DOHH2 (cell line): Measurements from ENCODE around the gene THAP4.

ENCODE experiments used
- H3F3A ChIP-seq: fragments of 200-600 bp; sonication (generic), shearing (Covaris generic); 2 replicates; pipeline ENCODE4 v1.6.0; 2016; ENCODE audit warnings: antibody characterized with exemption, mild to moderate bottlenecking; ENCODE audit not compliant: control insufficient read depth, insufficient read depth
- H3K27ac ChIP-seq: fragments of 200-600 bp; sonication (generic); 2 replicates; pipeline ENCODE4 v1.5.1; 2014; ENCODE audit warnings: low read depth, mild to moderate bottlenecking, low read length, moderate library complexity
- H3K27me3 ChIP-seq: fragments of 200-600 bp; sonication (generic); 2 replicates; pipeline ENCODE4 v1.6.1; 2014; ENCODE audit warnings: mild to moderate bottlenecking, low read length, mixed read lengths; ENCODE audit not compliant: control insufficient read depth
- H3K36me3 ChIP-seq: fragments of 200-600 bp; sonication (generic); 2 replicates; pipeline ENCODE4 v1.6.1; 2014; ENCODE audit warnings: mild to moderate bottlenecking, low read length, moderate library complexity, mixed read lengths; ENCODE audit not compliant: control insufficient read depth
- H3K4me1 ChIP-seq: fragments of 200-600 bp; sonication (generic); 2 replicates; pipeline ENCODE4 v1.6.1; 2014; ENCODE audit warnings: mild to moderate bottlenecking, low read length, mixed read lengths; ENCODE audit not compliant: control insufficient read depth
- H3K4me2 ChIP-seq: fragments of 200-600 bp; sonication (generic); 2 replicates; pipeline ENCODE4 v1.6.0; 2014; ENCODE audit warnings: mild to moderate bottlenecking, low read length, moderate library complexity
- H3K4me3 ChIP-seq: fragments of 200-600 bp; sonication (generic); 2 replicates; pipeline ENCODE4 v1.5.1; 2014; ENCODE audit warnings: mild to moderate bottlenecking, low read length, mixed read lengths
- H3K79me2 ChIP-seq: fragments of 200-600 bp; sonication (generic); 2 replicates; pipeline ENCODE4 v1.6.1; 2014; ENCODE audit warnings: mild to moderate bottlenecking, low read length, mixed read lengths; ENCODE audit not compliant: control insufficient read depth
- H3K9me2 ChIP-seq: fragments of 200-600 bp; sonication (generic); replicated peaks from 2 replicates; pipeline ENCODE4 v1.6.1; 2014; ENCODE audit warnings: mild to moderate bottlenecking, low read length, mixed read lengths; ENCODE audit not compliant: control insufficient read depth
- H3K9me3 ChIP-seq: fragments of 200-600 bp; sonication (generic); 2 replicates; pipeline ENCODE4 v1.6.1; 2014; ENCODE audit warnings: antibody characterized with exemption, low read length, mixed read lengths; ENCODE audit not compliant: control insufficient read depth, insufficient read depth
- H4K20me1 ChIP-seq: fragments of 200-600 bp; sonication (generic); 2 replicates; pipeline ENCODE4 v1.6.0; 2014; ENCODE audit warnings: low read depth, mild to moderate bottlenecking, antibody characterized with exemption, low read length, moderate library complexity; ENCODE audit not compliant: control insufficient read depth, insufficient read depth
- EZH2phosphoT487 ChIP-seq: fragments of 200-600 bp; sonication (generic); IDR thresholded peaks from 2 replicates; pipeline ENCODE4 v1.6.1; 2017; ENCODE audit warnings: borderline replicate concordance, mild to moderate bottlenecking, antibody characterized with exemption, low read length, moderate library complexity, mixed read lengths
- TF ChIP-seq, protein P1 (sequence below): fragments of 200-600 bp; sonication (generic); IDR thresholded peaks from one replicate; pipeline ENCODE4 v1.5.1; 2014; ENCODE audit warnings: antibody characterized with exemption, mild to moderate bottlenecking, low read depth, low read length; ENCODE audit not compliant: poor library complexity, severe bottlenecking

The THAP4 gene

GRCh38 chr2:241637795-241638660 is 1.1 kb upstream of the THAP4 start:
- H4K20me1 ChIP-seq = peaks cover 7% of the 10 kb centered on the region; the same call in 1 of the 2 replicates
- no peaks in the 10 kb centered on the region for H3K9me2 ChIP-seq
- H3K4me2 ChIP-seq = peak overlapping the region; percentile 62
- H3K27me3 ChIP-seq = no peaks in the 10 kb centered on the region
- peaks cover 5% of the 10 kb centered on the region; the same call in 1 of the 2 replicates for H3F3A ChIP-seq
- H3K4me3 ChIP-seq = peak overlapping the region; percentile 89
- TF ChIP-seq, protein P1, sequence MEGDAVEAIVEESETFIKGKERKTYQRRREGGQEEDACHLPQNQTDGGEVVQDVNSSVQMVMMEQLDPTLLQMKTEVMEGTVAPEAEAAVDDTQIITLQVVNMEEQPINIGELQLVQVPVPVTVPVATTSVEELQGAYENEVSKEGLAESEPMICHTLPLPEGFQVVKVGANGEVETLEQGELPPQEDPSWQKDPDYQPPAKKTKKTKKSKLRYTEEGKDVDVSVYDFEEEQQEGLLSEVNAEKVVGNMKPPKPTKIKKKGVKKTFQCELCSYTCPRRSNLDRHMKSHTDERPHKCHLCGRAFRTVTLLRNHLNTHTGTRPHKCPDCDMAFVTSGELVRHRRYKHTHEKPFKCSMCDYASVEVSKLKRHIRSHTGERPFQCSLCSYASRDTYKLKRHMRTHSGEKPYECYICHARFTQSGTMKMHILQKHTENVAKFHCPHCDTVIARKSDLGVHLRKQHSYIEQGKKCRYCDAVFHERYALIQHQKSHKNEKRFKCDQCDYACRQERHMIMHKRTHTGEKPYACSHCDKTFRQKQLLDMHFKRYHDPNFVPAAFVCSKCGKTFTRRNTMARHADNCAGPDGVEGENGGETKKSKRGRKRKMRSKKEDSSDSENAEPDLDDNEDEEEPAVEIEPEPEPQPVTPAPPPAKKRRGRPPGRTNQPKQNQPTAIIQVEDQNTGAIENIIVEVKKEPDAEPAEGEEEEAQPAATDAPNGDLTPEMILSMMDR = no peak
- TF ChIP-seq EZH2phosphoT487 = no peak
- peak overlapping the region; percentile 77 for H3K27ac ChIP-seq
- H3K79me2 ChIP-seq = peaks cover 91% of the 10 kb centered on the region
- H3K36me3 ChIP-seq = peaks cover 48% of the 10 kb centered on the region
- H3K9me3 ChIP-seq = peaks cover 14% of the 10 kb centered on the region
- peaks cover 30% of the 10 kb centered on the region for H3K4me1 ChIP-seq

DNA sequence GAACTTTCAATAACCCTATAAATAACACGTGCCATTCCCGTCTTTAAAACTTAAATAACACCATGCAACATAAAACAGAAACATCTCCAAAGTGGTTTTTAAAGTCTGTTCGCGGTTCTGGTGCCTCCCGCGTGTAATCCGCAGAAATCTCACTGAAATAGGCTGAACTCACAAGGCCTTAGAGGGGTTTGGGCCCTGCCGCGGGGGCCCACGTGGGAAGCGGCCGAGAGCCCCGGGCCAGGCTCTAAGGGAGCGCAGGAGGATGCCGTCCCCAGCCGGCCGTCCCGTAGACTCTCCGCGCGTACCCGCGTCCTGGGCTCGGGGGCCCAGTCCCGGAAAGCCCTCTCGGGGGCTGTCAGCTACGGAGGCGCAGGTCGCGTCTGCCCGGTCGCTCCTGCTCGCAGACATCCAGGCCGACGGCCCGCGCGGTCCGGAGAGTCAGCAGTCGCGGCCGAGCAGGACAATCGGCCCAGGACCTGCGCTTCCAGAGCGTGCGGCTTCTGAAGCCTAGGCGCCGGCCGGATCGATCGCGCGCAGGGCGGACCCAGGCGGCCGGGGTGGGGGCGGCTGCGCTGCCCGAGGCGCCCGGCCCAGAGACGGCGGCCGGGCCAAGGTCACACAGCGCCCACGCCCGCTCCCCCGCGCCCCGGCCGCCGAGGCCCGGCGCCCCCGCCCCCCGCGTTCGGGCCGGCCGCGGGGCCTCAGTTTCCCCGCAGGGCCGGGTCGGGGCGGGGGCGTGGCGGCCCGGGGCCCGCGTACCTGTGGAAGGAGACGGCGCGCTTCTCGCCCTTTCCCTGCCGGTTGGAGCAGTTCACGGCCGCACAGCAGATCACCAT is 558 bp downstream of the THAP4 start:
- peak overlapping the region; percentile 69 for H3K4me2 ChIP-seq
- H4K20me1 ChIP-seq = peaks cover 7% of the 10 kb centered on the region; the same call in 1 of the 2 replicates
- H3K4me3 ChIP-seq = peak overlapping the region; percentile 89
- peaks cover 23% of the 10 kb centered on the region for H3K4me1 ChIP-seq
- peak overlapping the region; percentile 37 for H3K27ac ChIP-seq
- no peaks in the 10 kb centered on the region for H3K27me3 ChIP-seq
- TF ChIP-seq, protein P1 = no peak
- TF ChIP-seq EZH2phosphoT487 = no peak
- H3F3A ChIP-seq = 0 out of 2 replicates have a peak, but pooled peaks cover 2% of the 10 kb centered on the region
- peaks cover 62% of the 10 kb centered on the region for H3K36me3 ChIP-seq
- no peaks in the 10 kb centered on the region for H3K9me2 ChIP-seq
- peaks cover 14% of the 10 kb centered on the region for H3K9me3 ChIP-seq
- H3K79me2 ChIP-seq = peaks cover 91% of the 10 kb centered on the region

DNA sequence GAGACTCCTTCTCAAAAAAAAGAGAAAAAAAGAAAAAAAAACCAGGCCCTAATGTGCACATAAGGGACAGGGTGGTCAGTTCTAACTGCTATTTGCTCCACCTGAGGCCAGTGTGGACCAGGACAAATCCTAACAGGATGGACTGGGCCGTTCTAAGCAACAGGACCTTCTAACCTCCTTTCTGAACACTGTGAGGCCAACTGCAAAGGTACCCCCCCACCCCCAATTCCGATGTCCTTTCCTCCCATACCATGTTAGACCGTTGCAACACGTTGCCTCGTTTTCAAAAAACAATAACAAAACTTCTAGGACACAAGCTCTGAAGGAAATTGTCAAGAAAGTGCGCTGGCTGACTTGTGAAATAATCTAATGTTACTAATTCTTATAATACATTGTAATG is 1.2 kb downstream of the THAP4 start:
- peaks cover 67% of the 10 kb centered on the region for H3K36me3 ChIP-seq
- no peaks in the 10 kb centered on the region for H3K9me2 ChIP-seq
- no peaks in the 10 kb centered on the region for H3K27me3 ChIP-seq
- H3K4me1 ChIP-seq = peaks cover 23% of the 10 kb centered on the region
- H3K79me2 ChIP-seq = peaks cover 91% of the 10 kb centered on the region
- H3K4me2 ChIP-seq = peak overlapping the region; percentile 69
- H4K20me1 ChIP-seq = peaks cover 7% of the 10 kb centered on the region; the same call in 1 of the 2 replicates
- H3K9me3 ChIP-seq = peaks cover 14% of the 10 kb centered on the region
- 0 out of 2 replicates have a peak, but pooled peaks cover 2% of the 10 kb centered on the region for H3F3A ChIP-seq
- H3K27ac ChIP-seq = peak overlapping the region; percentile 37
- TF ChIP-seq, protein P1 = no peak
- no peak for TF ChIP-seq EZH2phosphoT487
- peak overlapping the region; percentile 89 for H3K4me3 ChIP-seq
